HG03520 (cell line): ENCODE results near the gene POU2F3.

Experiments
- ATAC-seq: cut with Tn5 transposase; IDR thresholded peaks from one replicate; pipeline ENCODE4 v1.9.1; 2021; ENCODE audit warnings: mild to moderate bottlenecking, moderate library complexity; ENCODE audit not compliant: unreplicated experiment

The POU2F3 gene

GRCh38 chr11:120314861-120315260 is 74.9 kb downstream of the POU2F3 start:
- ATAC-seq, result no peak

GRCh38 chr11:120316880-120317688 is 77.1 kb downstream of the POU2F3 start:
- ATAC-seq, result no peak

GRCh38 chr11:120317689-120318480 is 77.9 kb downstream of the POU2F3 start:
- ATAC-seq, result no peak

- no peak for ATAC-seq
Measured at GRCh38 chr11:120318906-120319305, 79.0 kb downstream of the POU2F3 start.

GRCh38 chr11:120324932-120325810 is 85.2 kb downstream of the POU2F3 start, which contains the start of gene TLCD5:
TLCD5 (plus strand) TSS chr11:120325299; CDS start chr11:120327442, 2,143 bp downstream.
- ATAC-seq, result no peak

- no peak for ATAC-seq
Measured at GRCh38 chr11:120326228-120326627, 86.3 kb downstream of the POU2F3 start.

- ATAC-seq, result no peak
Measured at GRCh38 chr11:120326845-120327281, 86.9 kb downstream of the POU2F3 start.

- no peak for ATAC-seq
Measured at GRCh38 chr11:120327311-120327710, 87.4 kb downstream of the POU2F3 start.

GRCh38 chr11:120329556-120329955 is 89.6 kb downstream of the POU2F3 start:
- no peak for ATAC-seq

GRCh38 chr11:120330045-120330444 is 90.1 kb downstream of the POU2F3 start:
- no peak for ATAC-seq

- ATAC-seq, result no peak
Measured at GRCh38 chr11:120331301-120331996, 91.5 kb downstream of the POU2F3 start.

- ATAC-seq, result no peak
Measured at GRCh38 chr11:120332822-120333716, 93.1 kb downstream of the POU2F3 start.

GRCh38 chr11:120333801-120334200 is 93.9 kb downstream of the POU2F3 start:
- no peak for ATAC-seq

GRCh38 chr11:120334332-120334731 is 94.4 kb downstream of the POU2F3 start:
- no peak for ATAC-seq

GRCh38 chr11:120334894-120335462 is 95.0 kb downstream of the POU2F3 start:
- ATAC-seq, result no peak

- ATAC-seq, result no peak
Measured at GRCh38 chr11:120335556-120335907, 95.6 kb downstream of the POU2F3 start.

- peak; percentile 54 for ATAC-seq
Measured at GRCh38 chr11:120335908-120336640, 96.1 kb downstream of the POU2F3 start, which contains the start of gene ARHGEF12. ARHGEF12 (plus strand) TSS chr11:120336413; CDS start chr11:120337244, 831 bp downstream.

- ATAC-seq, result peak; percentile 32
Measured at GRCh38 chr11:120336641-120337354, 96.9 kb downstream of the POU2F3 start.
